DMS53 (cell line): ENCODE data around the gene NELL1.

Experiments used
- DNase-seq: peaks from one replicate; lab custom pipeline; 2025; lab: John Stamatoyannopoulos, UW

Gene NELL1

DNA sequence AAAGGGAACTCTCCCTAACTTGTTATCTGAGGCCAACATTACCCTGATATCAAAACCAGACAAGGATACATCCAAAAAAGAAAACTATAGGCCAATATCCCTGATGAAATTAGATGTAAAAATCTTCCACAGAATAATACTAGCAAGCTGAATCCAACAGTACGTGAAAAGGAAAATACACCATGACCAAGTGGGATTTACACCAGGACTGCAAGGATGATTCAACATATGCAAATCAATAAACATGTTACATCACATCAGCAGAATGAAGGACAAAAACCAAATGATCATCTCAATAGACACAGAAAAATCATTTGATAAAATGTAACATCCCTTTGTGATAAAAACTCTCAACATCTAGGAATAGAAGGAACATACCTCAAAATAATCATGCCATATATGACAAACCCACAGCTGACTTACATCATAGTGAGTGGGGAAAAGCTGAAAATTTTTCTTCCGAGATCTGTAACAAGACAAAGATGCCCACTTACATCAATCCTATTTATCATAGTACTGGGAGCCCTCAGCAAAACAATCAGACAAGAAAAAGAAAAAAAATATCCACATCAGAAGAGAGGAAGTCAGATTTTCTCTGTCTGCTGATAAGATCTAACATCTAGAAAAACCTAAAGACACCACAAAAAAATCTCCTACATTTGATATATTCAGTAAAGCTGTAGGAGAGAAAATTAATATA lies 820.2 kb downstream of the NELL1 start:
- DNase-seq: no peak

DNA sequence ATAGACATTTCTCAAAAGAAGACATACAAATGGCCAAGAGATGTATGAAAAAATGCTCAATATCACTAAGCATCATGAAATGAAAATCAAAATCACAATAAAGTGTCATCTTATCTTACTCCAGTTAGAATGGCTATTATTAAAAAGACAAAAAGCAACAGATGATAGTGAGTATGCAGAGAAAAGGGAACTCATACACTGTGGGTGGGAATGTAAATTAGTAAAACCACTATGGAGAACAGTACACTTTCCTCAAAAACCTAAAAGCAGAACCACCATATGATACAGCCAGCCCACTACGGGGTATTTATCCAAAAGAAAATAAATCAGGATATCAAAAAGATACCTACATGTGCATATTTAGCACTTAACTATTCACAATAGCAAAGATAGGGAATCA lies 823.5 kb downstream of the NELL1 start:
- no peak for DNase-seq

DNA sequence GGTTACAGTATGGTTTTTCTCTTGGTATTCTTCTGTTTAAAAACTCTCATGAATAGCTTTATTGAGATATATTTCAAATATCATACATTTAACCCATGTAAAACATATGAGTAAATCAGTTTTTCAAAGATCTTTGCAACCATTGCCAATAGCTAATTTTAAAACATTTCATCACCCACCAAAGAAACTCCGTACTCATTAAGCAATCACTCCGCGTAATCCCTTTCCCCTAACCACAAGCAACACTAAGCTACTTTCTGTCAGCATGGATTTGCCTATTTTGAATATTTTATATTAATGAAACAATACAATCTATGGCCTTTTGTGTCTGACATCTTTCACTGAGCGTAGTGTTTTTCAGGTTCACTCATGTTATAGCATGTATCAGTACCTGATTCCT lies 825.6 kb downstream of the NELL1 start:
- DNase-seq: no peak

DNA sequence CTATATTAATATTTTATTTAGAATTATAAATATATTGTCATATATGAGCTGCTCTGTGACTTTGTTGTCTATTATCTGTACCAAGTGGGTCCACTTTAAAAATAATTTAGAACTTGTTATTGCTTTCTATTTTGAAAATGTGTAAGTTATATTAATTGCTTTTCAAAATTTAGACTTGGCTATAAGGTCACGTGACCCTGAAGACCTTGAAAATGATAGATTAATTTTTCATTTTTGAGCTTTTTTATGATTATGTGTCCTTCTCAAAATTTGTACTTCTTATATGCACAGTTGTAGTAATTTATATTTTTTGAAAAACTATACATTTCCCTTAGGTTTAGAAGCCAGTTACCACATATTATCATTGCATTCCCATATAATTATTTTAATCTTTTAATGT lies 826.5 kb downstream of the NELL1 start:
- DNase-seq: no peak

DNA sequence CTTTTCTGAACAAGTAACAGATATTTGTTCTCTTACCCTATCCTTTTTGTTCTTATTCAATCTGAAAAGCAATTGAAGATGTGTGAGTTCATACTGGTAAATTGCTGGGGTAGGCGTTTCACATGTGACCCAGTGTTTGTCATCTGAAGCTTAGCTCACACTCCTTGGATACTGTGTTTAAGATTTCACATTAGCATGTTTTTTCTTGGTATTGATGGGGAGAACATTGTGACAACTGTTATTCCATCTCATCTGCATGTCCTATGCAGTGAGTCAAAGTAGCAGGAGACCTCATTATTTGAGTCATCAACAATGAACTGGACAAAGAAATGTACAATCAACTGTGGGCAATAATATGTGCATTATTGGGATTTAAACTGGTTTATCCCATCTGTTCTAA lies 831.9 kb downstream of the NELL1 start:
- DNase-seq: no peak

DNA sequence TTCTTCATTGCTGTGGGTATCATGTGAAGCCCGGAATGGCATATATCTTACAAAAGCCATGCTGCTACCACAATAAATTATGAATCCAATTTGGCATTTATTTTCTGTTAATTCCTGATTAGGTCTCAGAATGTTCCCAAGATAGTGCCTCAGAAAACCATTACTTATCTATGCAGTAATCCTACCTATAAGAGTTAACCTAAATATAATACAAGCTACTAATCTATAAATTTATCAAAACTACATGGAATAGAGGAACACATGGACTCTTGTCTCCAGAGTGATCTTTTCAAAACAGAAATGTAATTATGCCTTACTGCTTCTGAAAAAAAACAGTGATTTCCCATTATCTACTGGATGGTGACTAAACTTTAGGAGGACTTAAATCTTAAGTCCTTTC lies 835.7 kb downstream of the NELL1 start:
- DNase-seq: no peak

DNA sequence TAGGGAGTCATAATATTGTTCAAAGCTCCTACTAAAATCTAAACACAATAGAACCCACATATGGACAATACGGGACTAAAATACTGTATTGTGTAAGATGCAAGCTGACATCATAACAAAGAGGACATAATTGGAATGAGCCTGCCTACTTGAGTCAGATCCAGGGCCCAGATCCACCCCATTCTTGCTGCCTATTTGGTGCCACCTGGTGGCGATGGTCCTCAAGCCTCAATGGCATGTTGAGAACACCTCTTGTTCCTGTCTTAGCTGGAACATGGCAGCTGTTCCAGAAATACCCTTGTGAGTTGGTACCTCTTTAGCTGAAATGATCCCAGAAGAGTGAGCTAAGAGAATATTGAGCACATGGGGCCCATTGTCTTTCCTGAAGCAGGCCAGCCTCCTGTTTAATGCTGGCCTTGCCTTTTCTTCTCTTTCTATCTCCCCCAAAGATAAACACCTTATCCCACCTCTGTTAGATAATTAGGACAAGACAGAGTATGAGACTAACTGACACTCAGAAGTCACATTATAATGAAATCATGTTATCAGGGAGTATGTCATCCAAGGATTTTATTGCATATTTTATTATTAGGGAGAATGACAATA lies 842.6 kb downstream of the NELL1 start:
- DNase-seq: peak; percentile 92

DNA sequence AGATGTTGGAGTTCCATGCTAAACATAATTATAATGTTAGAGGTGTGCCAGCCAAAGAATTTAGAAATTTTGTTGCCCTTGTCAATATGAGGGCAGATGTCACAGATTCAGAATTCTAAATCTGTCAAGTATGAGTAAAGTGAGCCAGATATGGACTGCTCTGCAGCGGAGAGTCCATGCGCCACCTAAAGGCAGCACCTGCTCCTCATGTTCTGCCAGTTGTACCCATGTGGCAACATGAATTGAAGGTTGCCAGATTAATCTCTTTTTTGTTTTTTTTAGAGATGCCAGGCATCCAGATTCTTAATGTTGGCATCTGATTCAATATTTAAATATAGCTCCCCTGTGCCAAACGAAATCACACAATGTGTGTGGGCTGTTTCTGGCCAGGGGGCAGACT lies 844.9 kb downstream of the NELL1 start:
- DNase-seq: peak; percentile 77

DNA sequence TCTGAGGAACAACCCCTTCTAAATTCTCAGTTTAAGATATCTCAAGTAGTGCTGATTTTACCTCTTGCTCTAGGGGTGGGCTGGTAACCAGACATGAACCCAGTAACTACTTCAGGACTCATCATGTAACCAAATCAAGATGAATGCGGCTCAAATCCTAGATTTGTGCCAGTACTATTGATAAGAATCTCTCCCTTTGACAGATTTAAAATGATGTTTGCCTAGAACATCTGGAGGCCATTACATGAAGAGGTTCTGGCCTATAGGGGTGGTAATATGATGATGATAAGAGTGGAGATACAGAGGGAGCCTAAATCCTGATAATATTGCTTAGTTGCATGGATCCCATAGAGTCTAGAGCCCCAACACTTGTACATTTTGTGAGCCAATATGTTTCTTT lies 850.9 kb downstream of the NELL1 start:
- no peak for DNase-seq

DNA sequence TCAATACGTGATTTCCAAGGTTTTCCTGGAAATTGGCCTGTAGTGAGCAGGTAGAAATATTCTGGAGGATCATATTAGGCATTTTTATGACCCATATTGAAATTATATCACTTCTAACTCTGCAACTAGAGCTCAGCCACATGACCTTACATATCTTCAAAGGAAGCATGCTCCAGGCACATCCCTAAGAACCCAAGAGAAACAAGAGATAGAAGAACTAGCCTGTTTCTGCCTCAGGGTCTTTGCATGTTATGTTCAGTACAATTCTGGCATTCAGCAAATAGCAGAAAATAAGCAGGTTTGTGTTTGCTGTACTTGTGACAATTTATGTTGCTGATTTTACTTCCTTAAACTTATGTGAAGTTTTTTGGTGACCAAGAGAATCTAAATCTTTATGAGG lies 859.8 kb downstream of the NELL1 start:
- no peak for DNase-seq

DNA sequence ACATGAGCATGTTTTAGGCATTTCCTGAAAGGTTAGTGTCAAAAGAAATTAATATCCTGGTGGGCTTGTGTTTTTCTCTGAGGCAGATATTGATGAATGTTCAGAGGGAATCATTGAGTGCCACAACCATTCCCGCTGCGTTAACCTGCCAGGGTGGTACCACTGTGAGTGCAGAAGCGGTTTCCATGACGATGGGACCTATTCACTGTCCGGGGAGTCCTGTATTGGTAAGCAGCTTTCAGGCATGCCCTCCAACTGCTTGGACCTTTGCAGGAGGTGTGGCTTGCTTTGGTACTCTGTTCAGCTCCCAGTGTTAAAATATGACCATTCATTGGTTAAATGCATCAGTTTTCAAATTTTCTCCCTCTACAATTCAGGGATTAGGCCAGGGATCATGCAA lies 864.9 kb downstream of the NELL1 start:
- no peak for DNase-seq

DNA sequence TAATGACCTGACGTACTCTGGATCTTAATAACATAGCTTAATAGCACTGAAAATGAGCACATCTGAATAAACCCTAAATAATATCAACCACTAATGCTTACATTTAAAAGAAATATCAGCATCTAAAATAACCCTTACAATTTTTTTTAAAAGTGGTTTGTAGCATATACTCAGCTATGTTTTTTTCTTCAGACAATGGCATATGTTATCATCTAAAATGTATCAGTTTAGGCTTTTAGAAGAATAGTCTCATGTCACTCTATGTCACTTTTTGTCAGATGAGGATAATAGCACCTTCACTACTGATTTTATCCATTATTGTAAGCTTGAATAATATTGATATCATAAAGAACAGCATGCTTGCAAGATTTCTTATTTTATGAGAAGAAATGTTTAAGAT lies 868.6 kb downstream of the NELL1 start:
- DNase-seq: no peak

DNA sequence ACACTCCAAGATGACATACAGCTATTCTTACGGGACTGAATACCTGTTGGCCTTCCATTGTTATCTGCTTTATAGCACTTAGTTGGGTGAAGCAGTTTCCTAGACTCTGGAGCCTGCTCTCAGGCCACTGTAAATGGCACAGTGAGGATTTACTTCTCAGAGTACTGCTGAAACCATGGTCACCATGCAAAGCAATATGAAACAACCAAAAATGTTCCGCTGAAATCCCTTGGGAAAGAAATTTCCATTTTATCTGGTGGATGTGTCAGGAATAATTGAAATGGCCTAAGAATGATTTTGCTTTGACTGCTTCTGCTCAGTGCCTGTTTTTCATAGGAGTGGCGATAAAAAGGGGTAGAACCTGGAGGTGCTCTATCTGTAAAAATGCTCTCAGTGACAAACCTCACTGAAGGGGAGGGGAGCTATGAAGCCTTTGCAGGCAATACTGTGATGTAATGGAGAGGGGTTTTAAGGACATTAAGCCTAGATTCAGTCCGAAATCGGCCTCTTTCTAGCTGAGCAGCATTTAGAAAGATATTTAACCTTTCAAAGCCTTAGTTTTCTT lies 871.9 kb downstream of the NELL1 start:
- no peak for DNase-seq

DNA sequence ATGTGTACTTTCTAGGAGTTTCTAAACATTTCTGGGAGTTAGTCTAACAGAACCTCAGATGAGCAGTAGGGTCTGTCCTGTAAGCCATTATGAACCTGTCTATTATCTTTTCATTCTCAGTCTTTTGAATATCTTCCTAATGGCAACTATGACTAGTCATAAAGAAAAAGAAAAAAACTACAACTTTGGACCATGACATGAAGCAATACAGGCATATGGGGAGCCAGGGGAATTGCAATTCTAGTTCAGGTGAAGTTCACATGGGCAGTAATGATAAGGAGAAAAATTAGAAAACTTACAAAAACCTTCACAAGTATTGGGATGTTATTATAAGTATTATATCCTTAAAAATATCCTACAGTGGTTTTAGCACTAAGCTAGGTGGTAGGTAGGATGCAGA lies 874.5 kb downstream of the NELL1 start:
- DNase-seq: no peak

DNA sequence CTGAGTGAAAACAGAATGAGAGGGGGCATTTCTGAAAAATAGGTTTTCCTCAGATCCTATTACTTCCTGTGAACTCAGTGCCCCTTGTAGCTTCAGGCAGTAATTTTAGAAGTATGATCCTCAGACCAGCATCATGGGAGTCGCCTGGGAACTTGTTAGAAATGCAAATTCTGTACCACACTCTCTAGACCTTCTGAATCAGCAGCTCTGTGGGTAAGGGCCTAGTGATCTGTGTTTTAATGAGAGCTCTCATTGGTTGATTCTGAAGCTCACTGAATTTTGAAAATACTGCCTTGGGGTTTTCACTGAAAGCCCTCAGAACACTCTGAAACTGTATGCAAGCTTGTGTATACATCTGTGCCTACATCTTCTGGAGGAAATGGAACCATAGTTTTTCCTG lies 876.3 kb downstream of the NELL1 start:
- no peak for DNase-seq

DNA sequence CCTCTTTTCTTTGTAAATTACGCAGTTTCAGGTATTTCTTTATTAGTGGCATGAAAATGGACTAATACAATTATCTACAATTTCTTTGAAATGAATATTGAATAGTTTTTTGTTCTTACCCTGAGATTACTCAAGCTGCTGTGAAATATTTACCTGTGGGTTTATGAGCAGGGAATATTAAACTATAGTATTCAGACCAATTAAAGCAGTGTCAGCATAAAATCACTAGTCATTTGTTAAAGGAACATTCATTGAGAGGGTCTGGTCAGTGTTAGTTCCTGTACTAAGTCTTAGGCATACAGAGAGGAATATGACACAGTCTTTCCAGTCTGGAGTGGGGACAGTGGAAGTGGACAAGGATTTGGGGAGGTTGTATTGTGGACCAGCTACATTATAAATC lies 877.3 kb downstream of the NELL1 start:
- no peak for DNase-seq

DNA sequence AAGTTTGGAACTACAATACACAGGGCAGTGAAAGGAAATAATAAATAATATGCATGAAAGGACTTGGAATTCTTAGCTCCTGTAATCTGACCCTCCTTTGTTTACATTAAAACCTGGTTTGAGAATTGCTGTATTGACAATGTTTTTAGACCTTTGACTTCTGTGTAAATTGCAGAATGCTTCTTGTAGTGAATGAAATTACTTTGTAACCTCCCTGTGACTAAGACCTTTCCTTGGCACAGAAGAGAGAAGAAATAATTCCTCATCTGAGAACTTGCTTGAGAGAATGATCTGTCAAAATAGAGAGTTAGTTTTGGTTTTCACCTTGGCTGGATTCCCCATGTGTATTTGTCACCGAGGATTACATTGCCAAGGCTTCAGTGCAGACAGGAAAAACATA lies 883.5 kb downstream of the NELL1 start:
- DNase-seq: peak; percentile 73

DNA sequence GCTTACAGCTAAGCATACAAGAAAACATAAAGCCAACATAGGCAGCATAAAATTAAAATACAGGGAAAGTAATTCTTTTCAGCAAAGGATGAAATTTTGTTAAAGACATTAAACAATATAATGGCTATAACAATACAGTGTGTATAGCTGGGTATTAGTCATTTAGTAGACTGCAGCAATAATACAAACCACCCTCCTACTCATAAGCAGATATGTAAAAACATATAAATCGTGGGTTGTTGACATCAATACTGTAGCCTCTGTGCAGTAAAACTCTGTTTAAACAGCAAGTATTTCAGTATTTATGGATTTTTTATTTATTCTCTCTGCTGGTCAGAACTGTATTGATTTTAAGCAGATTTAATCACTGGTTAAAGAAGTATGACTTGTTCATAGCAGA lies 884.4 kb downstream of the NELL1 start:
- DNase-seq: no peak

DNA sequence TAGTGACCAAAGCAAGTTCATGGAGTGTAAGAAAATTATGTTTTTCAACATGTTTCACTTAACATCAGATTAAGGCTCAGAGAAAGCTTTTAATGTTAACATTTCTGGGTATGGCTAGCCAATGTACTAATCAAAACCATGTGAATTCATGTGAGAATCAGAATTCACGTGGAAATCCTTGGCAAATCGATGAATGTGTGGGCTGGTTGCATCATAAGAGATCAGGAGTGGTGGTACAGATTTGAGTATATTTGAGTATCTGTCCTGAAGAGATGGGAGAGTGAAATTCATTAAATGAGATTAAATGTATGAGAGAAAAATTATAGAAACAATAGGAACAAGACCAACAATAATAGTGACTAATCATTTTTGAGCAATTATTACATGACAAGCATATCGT lies 884.9 kb downstream of the NELL1 start:
- DNase-seq: no peak

DNA sequence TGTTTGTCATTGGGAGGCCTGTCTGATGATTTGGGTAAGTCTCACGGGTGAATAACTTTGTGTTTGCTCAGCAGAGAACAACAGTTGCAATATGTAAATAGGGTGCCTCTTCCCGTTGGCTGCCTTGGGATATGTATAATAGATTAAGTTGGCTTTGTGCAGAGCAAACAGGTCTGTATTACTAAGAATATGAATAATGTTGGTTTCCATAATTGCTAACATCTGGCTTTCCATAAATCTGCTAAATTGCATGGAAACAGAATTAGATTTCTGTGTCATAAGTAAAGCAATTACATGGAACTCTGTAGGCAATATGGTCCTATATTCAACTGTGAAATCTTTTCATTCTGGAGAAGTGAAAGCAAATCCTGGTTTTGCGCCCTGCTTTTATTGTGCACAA lies 887.5 kb downstream of the NELL1 start:
- peak; percentile 49 for DNase-seq

DNA sequence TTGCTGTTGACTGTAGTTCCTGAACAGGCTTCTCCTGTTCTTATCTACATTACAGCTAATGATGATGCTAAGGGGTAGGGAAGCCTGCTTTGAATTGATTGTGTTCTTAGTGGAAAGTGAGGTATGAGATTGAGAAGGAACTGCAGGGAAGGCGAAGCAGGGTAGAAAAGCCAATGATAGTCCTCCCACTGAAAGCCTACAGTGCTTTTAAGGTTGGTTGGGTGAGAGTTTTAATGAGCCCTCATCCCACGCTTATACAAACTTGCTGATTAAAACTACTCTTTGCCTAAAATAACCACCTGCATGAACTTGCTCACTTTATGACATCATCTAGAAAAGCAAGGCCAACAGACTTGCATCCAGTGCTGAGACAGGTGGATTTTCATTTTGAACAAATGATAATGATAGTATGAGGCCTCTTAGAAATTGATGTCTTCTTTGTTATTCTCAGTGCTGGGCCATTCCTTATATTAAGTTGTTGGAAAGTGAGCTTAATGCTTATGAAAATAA lies 891.1 kb downstream of the NELL1 start:
- DNase-seq: no peak

DNA sequence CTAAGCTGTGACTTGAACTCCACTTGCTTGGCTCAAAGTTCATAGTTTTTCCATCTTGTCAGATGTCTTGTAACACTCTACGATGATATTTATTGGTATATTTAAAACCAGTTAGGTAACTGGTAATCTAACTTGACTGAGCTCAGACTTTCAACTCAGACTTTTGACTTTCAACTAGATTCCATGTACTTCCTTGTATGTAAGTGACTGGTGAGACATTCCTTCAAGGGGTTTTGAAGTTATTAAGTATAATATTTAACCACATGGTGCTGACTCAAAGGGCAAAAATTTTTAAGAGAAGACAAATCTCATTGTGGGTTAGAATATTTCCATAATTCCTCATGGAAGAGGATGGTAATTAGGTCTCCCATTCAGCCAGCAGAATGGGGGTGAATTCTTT lies 892.2 kb downstream of the NELL1 start:
- peak; percentile 9 for DNase-seq

DNA sequence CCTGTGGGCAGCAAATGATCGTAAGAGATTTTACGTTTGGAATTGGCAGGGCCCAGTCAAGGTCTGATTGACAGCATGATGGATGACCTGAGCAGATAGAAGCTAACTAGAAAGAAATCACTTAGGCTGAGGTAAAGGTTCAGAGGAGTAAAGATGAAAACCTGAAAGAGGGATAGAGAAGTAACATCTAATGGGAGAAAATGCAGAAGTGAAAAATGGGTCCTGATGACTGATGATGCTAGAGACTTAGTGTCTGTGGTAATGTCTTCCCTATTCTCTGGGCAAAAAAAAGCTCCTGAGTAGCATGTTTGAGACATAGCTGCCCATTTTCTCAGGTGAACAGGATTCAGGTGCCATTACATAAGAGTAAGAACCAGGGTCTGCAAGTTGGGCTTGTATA lies 894.7 kb downstream of the NELL1 start:
- DNase-seq: no peak
